Skeletal muscle tissue (tissue), 4 donors: ENCODE results near the gene SRPRB. TPM values are rescaled to one million over a fixed set of nuclear protein-coding genes. Genes with fewer than 3 reads are reported as not detected.

Experiments used
- H3K27ac ChIP-seq: one replicate; pipeline ENCODE4 v1.7.0; 2013; ENCODE audit warnings: mild to moderate bottlenecking, low read depth, low read length, inconsistent platforms
- H3K27me3 ChIP-seq, 3 donors: one replicate each; pipeline ENCODE4 v1.7.0; 2013; ENCODE audit warnings: low read length in 3 of 3; ENCODE audit not compliant: control insufficient read depth in 3 of 3, insufficient read depth in 3 of 3
- H3K36me3 ChIP-seq, 3 donors: one replicate each; pipeline ENCODE4 v1.7.0; 2013; ENCODE audit warnings: low read length in 3 of 3; ENCODE audit not compliant: control insufficient read depth in 3 of 3, insufficient read depth in 3 of 3
- H3K4me1 ChIP-seq, 3 donors: one replicate each; pipeline ENCODE4 v1.7.0; 2013; ENCODE audit warnings: low read length in 3 of 3, mild to moderate bottlenecking in 3 of 3; ENCODE audit not compliant: control insufficient read depth in 3 of 3, insufficient read depth in 3 of 3
- H3K4me3 ChIP-seq, 3 donors: one replicate each; pipeline ENCODE4 v1.7.0; 2013; ENCODE audit warnings: low read length in 3 of 3
- H3K9ac ChIP-seq, 3 donors: one replicate each; pipeline ENCODE4 v1.7.0; 2013; ENCODE audit warnings: low read length in 3 of 3, mild to moderate bottlenecking in 3 of 3, moderate library complexity in 2 of 3, low read depth in 1 of 3
- H3K9me3 ChIP-seq, 3 donors: one replicate each; pipeline ENCODE4 v1.7.0; 2013; ENCODE audit warnings: low read length in 3 of 3; ENCODE audit not compliant: control insufficient read depth in 3 of 3
- total RNA-seq: library from RNA; depleted of rRNA; stranded (reverse); fragments of >200 nt; gene quantifications from one replicate; pipeline ENCODE4 v1.2.3, GENCODE V29; 2014
- donor health status: Osteomylitis.

The SRPRB gene
- total RNA-seq, 1 donor from 2014 or later: 40.7 TPM

DNA sequence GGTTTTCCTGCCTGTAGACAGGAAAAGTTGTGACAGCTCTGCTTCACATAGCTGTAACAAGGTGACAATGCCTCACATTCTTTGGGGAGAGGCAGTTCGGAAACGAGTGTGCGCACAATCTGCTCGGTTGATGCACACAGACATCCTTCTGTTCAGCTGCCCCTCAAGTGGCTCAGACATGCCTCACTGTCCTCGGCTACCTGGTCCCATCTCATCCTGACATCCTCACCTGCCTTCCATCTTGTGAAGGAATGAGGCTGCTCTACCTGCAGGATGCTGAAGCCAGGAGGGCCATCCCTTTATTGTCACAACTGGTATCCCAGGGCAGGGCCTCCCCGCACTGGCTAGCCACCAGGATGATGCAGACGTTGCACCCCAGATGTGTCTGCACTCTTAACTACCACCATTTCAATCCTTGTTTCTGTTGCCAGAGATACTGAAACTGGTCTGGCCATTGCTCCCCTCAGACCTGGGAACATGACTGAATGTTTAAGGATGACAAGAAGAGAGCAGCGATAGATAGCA, 19.4 kb downstream of the SRPRB start:
- Histone ChIP-seq H3K27me3 (no peaks in the 10 kb centered on the region), H3K9ac (no peak overlapping the region), H3K4me1 (peaks cover 0 to 5% (median 0%) of the 10 kb centered on the region in 3 donors), H3K27ac (no peak overlapping the region), H3K9me3 (no peaks in the 10 kb centered on the region), H3K36me3 (peaks cover 39 to 42% (median 40%) of the 10 kb centered on the region in 3 donors), H3K4me3 (no peak overlapping the region)

GRCh38 chr3:133825969-133826727, 20.5 kb downstream of the SRPRB start:
- H3K4me3 ChIP-seq: no peak overlapping the region
- H3K9ac ChIP-seq: no peak overlapping the region
- peaks cover 0 to 5% (median 0%) of the 10 kb centered on the region in 3 donors for H3K4me1 ChIP-seq
- no peaks in the 10 kb centered on the region for H3K9me3 ChIP-seq
- peaks cover 27 to 32% (median 29%) of the 10 kb centered on the region in 3 donors for H3K36me3 ChIP-seq
- H3K27me3 ChIP-seq: no peaks in the 10 kb centered on the region
- H3K27ac ChIP-seq: no peak overlapping the region

- Histone ChIP-seq H3K27ac (no peak overlapping the region), H3K4me3 (no peak overlapping the region), H3K4me1 (no peaks in the 10 kb centered on the region), H3K27me3 (no peaks in the 10 kb centered on the region), H3K9me3 (no peaks in the 10 kb centered on the region), H3K36me3 (peaks cover 22 to 27% (median 25%) of the 10 kb centered on the region in 3 donors), H3K9ac (no peak overlapping the region)
These were observed 21.5 kb downstream of the SRPRB start for GRCh38 chr3:133827136-133827535.

- Histone ChIP-seq H3K27ac (no peak overlapping the region), H3K36me3 (peaks cover 17 to 23% (median 22%) of the 10 kb centered on the region in 3 donors), H3K4me3 (no peak overlapping the region), H3K9ac (no peak overlapping the region), H3K27me3 (no peaks in the 10 kb centered on the region), H3K4me1 (no peaks in the 10 kb centered on the region), H3K9me3 (no peaks in the 10 kb centered on the region)
These were observed 22.1 kb downstream of the SRPRB start for GRCh38 chr3:133827684-133828083.

DNA sequence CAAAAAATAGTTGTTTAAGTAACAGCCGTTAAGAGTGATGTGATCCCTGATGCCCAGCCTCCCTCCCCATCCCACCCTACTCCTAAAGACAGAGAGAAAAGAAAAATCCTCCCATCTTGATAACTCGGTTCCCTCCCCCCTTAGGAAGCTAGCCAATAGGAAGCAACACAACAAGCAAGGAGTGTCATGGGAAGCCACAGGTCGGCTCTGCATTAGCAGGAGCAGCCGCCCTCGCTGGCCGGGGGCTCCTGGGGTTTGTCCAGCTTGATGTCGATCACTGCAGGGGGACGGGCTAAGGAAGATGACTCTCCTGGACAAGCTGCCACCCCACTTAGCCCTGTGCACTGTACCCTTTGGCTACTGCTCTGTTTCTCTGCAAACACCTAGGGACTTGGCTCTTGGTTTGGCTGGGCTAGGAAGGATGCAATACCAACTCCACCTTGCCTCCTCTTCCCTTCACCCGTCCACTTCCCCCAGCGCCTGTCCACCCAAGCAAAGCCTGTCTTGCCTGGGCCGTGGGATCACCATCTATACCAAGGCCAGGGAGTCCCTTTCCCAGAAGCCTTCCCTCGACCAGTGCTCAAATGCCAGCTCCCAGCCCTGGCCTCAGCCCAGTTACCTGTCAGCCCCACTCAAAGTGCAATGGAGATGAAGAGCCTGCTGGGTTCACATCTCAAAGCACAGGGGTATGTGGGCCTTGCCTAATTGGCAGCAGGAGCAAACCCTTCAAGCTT, 23.1 kb downstream of the SRPRB start:
- H3K4me3 ChIP-seq: no peak overlapping the region
- H3K4me1 ChIP-seq: no peaks in the 10 kb centered on the region
- no peaks in the 10 kb centered on the region for H3K27me3 ChIP-seq
- peaks cover 13 to 19% (median 17%) of the 10 kb centered on the region in 3 donors for H3K36me3 ChIP-seq
- H3K9ac ChIP-seq: no peak overlapping the region
- H3K27ac ChIP-seq: no peak overlapping the region
- H3K9me3 ChIP-seq: no peaks in the 10 kb centered on the region

- Histone ChIP-seq H3K9me3 (no peaks in the 10 kb centered on the region), H3K9ac (no peak overlapping the region), H3K27ac (no peak overlapping the region), H3K27me3 (no peaks in the 10 kb centered on the region), H3K4me3 (no peak overlapping the region), H3K36me3 (peaks cover 8 to 13% (median 11%) of the 10 kb centered on the region in 3 donors), H3K4me1 (no peaks in the 10 kb centered on the region)
These were observed 23.7 kb downstream of the SRPRB start for GRCh38 chr3:133829310-133829707.

GRCh38 chr3:133830071-133830470, 24.5 kb downstream of the SRPRB start:
- H3K27ac ChIP-seq: no peak overlapping the region
- no peaks in the 10 kb centered on the region for H3K9me3 ChIP-seq
- H3K27me3 ChIP-seq: no peaks in the 10 kb centered on the region
- no peaks in the 10 kb centered on the region for H3K4me1 ChIP-seq
- peaks cover 4 to 8% (median 7%) of the 10 kb centered on the region in 3 donors for H3K36me3 ChIP-seq
- H3K4me3 ChIP-seq: no peak overlapping the region
- no peak overlapping the region for H3K9ac ChIP-seq

- H3K4me3 ChIP-seq: no peak overlapping the region
- H3K36me3 ChIP-seq: peaks cover 0 to 5% (median 0%) of the 10 kb centered on the region in 3 donors
- no peaks in the 10 kb centered on the region for H3K9me3 ChIP-seq
- H3K27ac ChIP-seq: no peak overlapping the region
- H3K9ac ChIP-seq: no peak overlapping the region
- H3K27me3 ChIP-seq: no peaks in the 10 kb centered on the region
- H3K4me1 ChIP-seq: no peaks in the 10 kb centered on the region
These were observed 26.6 kb downstream of the SRPRB start for GRCh38 chr3:133831966-133832801.

GRCh38 chr3:133832802-133833144, 27.2 kb downstream of the SRPRB start:
- H3K9ac ChIP-seq: no peak overlapping the region
- no peaks in the 10 kb centered on the region for H3K9me3 ChIP-seq
- peaks cover 0 to 8% (median 0%) of the 10 kb centered on the region in 3 donors for H3K36me3 ChIP-seq
- no peak overlapping the region for H3K27ac ChIP-seq
- no peak overlapping the region for H3K4me3 ChIP-seq
- no peaks in the 10 kb centered on the region for H3K4me1 ChIP-seq
- no peaks in the 10 kb centered on the region for H3K27me3 ChIP-seq
